Measurements from ENCODE around the gene XIRP2.

Gene XIRP2

DNA sequence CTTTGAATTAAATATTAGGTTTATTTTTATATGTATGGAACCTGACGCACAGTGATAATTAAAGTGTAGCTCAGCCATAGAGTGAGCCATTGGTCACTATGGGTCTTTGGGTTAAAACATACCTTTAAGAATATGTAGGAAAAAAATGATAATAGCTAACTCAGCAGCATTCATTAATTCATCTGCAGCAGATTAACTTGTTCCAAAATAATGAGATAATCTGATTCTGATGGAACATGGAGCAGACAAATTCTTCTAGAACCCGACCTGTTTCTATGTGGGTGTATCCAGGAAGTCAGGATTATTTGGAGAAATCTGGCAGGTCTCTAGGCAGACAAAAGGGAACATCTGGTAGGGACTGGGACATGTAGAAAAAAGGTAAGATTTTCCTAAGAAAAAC, at the start of gene XIRP2:
Gene XIRP2 (plus strand): TSS at position 301 of the 400 bp plus-strand sequence. CDS start 15,003 bp downstream, outside the sequence.
- Histone ChIP-seq H3K27me3 (ENCODE audit: control insufficient read depth, insufficient read depth, low read length) (no peaks in the 10 kb centered on the region), H3K9ac (no peak within 1 kb of the TSS), H3K4me2 (ENCODE audit: low read length) (no peak within 1 kb of the TSS), H2AFZ (no peak within 1 kb of the TSS), H3K79me2 (no peaks in the 10 kb centered on the region), H3K9me3 (ENCODE audit: control insufficient read depth, low read length) (no peaks in the 10 kb centered on the region), H3K4me1 (no peaks in the 10 kb centered on the region), H3K36me3 (ENCODE audit: control insufficient read depth, insufficient read depth, low read length) (no peaks in the 10 kb centered on the region), H3K4me3 (ENCODE audit: low read depth, low read length) (no peak within 1 kb of the TSS), H3K27ac (no peak within 1 kb of the TSS)
- TF ChIP-seq, protein P1, sequence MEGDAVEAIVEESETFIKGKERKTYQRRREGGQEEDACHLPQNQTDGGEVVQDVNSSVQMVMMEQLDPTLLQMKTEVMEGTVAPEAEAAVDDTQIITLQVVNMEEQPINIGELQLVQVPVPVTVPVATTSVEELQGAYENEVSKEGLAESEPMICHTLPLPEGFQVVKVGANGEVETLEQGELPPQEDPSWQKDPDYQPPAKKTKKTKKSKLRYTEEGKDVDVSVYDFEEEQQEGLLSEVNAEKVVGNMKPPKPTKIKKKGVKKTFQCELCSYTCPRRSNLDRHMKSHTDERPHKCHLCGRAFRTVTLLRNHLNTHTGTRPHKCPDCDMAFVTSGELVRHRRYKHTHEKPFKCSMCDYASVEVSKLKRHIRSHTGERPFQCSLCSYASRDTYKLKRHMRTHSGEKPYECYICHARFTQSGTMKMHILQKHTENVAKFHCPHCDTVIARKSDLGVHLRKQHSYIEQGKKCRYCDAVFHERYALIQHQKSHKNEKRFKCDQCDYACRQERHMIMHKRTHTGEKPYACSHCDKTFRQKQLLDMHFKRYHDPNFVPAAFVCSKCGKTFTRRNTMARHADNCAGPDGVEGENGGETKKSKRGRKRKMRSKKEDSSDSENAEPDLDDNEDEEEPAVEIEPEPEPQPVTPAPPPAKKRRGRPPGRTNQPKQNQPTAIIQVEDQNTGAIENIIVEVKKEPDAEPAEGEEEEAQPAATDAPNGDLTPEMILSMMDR (IDR thresholded peaks at IDR 0.05): no peak

GRCh38 chr2:166841152-166841551, 47.1 kb upstream of the XIRP2 start:
- TF ChIP-seq, protein P1 (IDR thresholded peaks at IDR 0.05): no peak
- Histone ChIP-seq H3K36me3 (ENCODE audit: control insufficient read depth, insufficient read depth, low read length) (no peaks in the 10 kb centered on the region), H2AFZ (no peak overlapping the region), H3K9me3 (ENCODE audit: control insufficient read depth, low read length) (no peaks in the 10 kb centered on the region), H3K27me3 (ENCODE audit: control insufficient read depth, insufficient read depth, low read length) (no peaks in the 10 kb centered on the region), H3K27ac (no peak overlapping the region), H3K9ac (no peak overlapping the region), H3K79me2 (no peaks in the 10 kb centered on the region), H3K4me1 (no peaks in the 10 kb centered on the region), H3K4me2 (ENCODE audit: low read length) (no peak overlapping the region), H3K4me3 (ENCODE audit: low read depth, low read length) (no peak overlapping the region)

- Histone ChIP-seq H3K9ac (no peak overlapping the region), H3K79me2 (no peaks in the 10 kb centered on the region), H3K36me3 (ENCODE audit: control insufficient read depth, insufficient read depth, low read length) (no peaks in the 10 kb centered on the region), H3K27ac (no peak overlapping the region), H2AFZ (no peak overlapping the region), H3K4me2 (ENCODE audit: low read length) (no peak overlapping the region), H3K27me3 (ENCODE audit: control insufficient read depth, insufficient read depth, low read length) (no peaks in the 10 kb centered on the region), H3K4me1 (no peaks in the 10 kb centered on the region), H3K9me3 (ENCODE audit: control insufficient read depth, low read length) (no peaks in the 10 kb centered on the region), H3K4me3 (ENCODE audit: low read depth, low read length) (no peak overlapping the region)
- TF ChIP-seq, protein P1 (IDR thresholded peaks at IDR 0.05): no peak
Observed at GRCh38 chr2:166841679-166842078, 46.6 kb upstream of the XIRP2 start.

DNA sequence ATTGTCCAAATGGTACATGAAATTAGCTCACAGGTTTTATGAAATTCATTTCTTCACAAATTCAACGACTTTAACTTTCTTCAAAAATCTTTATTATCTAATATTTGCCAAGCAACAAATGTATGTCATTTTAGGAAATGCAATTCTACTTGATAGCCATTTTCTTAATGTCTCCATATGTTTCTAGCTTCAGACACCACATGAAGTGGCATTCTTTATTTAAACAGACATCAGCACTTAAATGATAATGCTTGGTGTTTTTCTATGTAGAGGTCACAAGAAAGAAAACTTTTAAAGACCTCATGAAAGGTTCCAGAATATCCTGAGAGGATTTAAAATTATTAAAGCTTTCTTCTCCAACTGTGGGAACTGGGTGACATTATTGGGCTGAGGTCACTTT, 44.2 kb upstream of the XIRP2 start:
- Histone ChIP-seq H3K4me3 (ENCODE audit: low read depth, low read length) (no peak overlapping the region), H3K27ac (no peak overlapping the region), H3K27me3 (ENCODE audit: control insufficient read depth, insufficient read depth, low read length) (no peaks in the 10 kb centered on the region), H3K79me2 (no peaks in the 10 kb centered on the region), H3K4me1 (no peaks in the 10 kb centered on the region), H2AFZ (no peak overlapping the region), H3K36me3 (ENCODE audit: control insufficient read depth, insufficient read depth, low read length) (no peaks in the 10 kb centered on the region), H3K9ac (no peak overlapping the region), H3K9me3 (ENCODE audit: control insufficient read depth, low read length) (no peaks in the 10 kb centered on the region), H3K4me2 (ENCODE audit: low read length) (no peak overlapping the region)
- TF ChIP-seq, protein P1 (IDR thresholded peaks at IDR 0.05): no peak

GRCh38 chr2:166862468-166863132, 25.7 kb upstream of the XIRP2 start:
- H3K9me3 ChIP-seq (ENCODE audit: control insufficient read depth, low read length): no peaks in the 10 kb centered on the region
- H3K27ac ChIP-seq: no peak overlapping the region
- H3K36me3 ChIP-seq (ENCODE audit: control insufficient read depth, insufficient read depth, low read length): no peaks in the 10 kb centered on the region
- H3K27me3 ChIP-seq (ENCODE audit: control insufficient read depth, insufficient read depth, low read length): no peaks in the 10 kb centered on the region
- no peak overlapping the region for H3K4me3 ChIP-seq (ENCODE audit: low read depth, low read length)
- TF ChIP-seq, protein P1 (IDR thresholded peaks at IDR 0.05): no peak
- no peaks in the 10 kb centered on the region for H3K79me2 ChIP-seq
- no peak overlapping the region for H3K9ac ChIP-seq
- H3K4me2 ChIP-seq (ENCODE audit: low read length): no peak overlapping the region
- no peaks in the 10 kb centered on the region for H3K4me1 ChIP-seq
- H2AFZ ChIP-seq: no peak overlapping the region
